NCI-H69 (cell line): ENCODE results near the gene ACOT8.
"Not testable (repeated sequence)": the region's sequence is repeated elsewhere in the genome, so short reads cannot be mapped to it uniquely, and the experiment has no call there.

Experiments
- DNase-seq: peaks from one replicate; lab custom pipeline; 2025; lab: John Stamatoyannopoulos, UW

The ACOT8 gene

DNA sequence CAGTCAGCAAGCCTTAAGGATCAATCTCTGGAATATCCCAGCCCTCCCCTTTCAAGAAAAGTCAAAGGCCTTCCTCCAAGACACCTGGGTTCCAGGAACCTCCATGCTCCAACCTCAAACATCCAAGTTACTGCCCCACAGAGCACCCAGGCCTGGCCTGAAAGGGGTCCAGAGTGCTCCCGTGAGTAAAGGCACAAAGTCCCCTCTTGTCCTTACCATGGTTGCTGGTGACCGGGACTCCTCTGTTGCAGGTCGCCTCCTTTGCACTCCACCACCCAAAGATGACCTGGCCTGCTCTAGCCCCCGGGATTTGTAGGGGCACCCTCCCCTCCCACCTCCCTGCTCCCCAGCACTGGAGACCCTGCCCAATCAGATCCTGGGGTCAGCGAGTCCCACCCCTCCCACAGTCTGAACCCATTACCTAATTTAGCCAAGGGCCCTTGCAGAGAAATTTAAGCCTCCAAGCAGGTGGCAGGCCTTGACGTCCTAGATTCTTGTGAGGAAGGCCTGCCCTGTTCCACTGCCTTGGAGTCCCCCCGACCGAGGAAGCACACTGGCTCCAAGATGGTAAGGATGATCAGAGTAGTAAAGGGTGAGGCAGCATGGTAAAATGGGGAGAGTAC lies 30.1 kb downstream of the ACOT8 start, which contains the start of gene TNNC2:
TNNC2 (minus strand) TSS at position 283 of the 623 bp plus-strand sequence; CDS start at position 219, 64 bp downstream.
- no peak for DNase-seq

DNA sequence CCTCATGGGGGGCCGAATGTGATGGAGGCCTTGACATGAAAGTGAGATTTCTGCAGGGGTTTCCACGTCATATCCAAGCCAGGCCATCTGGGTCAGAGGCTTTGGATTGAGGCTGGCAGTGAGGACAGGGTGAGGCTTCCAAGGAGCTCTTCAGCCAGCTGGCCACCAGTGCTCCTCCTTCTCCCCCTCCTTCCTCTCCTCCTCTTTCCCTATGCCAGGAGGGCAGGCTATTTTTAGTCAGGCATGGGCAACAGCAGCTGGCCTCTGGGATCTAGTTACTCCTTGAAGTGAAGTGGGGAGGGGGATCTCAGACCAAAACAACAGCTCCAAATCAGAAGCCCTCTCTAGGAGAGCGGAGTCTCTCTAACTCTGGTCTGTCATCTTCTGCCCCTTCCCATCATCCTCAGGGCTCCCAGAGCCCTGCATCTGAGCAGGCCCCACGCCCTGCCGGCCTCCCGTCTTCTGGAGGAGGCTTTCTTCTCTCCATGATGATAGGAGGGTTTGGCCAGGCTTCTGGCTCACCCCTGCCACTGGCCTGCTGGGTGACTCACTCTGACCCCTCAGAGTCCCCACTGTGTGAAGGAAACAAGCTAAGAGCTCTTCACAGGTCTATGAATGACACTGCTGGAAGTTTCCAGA lies 30.7 kb downstream of the ACOT8 start:
- DNase-seq: peak; percentile 17

DNA sequence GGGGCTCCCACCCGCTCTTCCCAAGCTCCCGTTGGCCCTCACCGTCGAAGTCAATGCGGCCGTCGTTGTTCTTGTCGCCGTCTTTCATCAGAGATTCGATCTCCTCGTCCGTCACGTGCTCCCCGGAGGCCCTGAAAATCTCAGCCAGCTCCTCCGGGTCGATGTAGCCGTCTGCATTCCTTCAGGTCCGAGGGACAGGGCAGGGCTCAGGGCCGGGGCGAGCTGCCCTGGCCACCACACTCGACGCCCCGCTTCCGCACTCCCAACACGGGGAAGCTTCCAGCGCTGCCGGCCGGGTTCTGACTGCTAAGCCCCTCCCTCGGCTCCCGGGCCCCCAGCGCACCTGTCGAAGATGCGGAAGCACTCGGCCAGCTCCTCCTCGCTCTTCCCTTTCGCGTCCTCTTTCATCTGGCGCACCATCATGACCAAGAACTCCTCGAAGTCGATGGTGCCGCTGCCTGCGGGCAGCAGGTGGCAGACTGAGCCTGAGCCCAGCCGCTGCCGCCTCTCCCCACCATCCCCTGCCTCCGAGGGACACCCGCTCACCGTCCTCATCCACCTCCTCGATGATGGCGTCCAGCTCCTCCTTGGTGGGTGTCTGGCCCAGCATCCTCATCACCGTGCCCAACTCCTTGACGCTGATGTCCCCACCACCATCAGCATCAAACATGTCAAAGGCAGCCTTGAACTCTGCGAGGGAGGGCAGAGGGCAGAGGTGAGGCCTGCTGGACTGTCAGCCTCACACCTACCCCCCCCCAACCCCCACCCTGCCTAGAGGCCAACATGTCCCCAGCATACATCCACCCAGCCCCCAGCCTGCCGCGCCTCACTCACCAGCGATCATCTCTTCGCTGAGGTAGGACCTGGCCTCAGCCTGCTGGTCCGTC lies 33.0 kb downstream of the ACOT8 start:
- DNase-seq: peak; percentile 18

DNA sequence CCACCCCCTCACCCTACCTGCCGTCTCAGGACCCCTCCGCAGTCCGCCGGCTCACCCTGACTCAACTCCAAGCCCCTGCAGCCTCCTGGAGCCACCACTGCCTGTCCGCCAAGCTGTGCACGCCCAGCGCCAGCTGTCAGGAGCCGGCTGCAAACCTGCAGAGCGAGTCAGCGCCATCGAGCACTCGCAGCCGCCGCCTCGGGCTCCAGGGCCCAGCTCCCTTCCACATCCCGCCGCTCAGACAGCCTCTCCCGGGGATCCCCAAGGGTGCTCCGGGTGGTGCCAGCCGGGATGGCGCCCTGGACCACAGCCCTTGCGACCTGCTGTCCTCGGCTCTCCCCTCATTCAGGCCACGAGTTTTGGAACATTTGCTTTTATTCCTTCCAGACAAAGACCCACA lies 34.3 kb downstream of the ACOT8 start:
- peak; percentile 69 for DNase-seq

DNA sequence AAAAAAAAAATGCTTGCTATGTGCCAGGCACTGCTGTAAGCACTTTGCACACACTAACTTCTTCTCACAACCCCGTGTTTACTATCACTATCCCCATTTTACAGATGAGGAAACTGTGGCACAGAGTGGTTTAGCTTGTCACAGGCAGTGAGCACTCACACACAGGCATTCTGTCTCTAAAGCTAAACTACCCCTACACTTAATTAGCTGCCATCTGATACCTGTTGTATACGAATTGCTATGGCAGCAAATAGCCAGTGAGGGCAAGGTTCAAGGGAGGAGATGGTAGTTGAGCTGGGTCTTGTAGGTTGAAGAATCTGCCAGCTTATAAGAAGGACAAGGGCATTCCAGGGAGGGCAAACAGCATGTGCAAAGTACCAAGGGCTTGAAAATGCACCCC lies 35.2 kb downstream of the ACOT8 start:
- peak; percentile 81 for DNase-seq

- DNase-seq: no peak
These were observed 37.7 kb downstream of the ACOT8 start for GRCh38 chr20:45819466-45819865.

DNA sequence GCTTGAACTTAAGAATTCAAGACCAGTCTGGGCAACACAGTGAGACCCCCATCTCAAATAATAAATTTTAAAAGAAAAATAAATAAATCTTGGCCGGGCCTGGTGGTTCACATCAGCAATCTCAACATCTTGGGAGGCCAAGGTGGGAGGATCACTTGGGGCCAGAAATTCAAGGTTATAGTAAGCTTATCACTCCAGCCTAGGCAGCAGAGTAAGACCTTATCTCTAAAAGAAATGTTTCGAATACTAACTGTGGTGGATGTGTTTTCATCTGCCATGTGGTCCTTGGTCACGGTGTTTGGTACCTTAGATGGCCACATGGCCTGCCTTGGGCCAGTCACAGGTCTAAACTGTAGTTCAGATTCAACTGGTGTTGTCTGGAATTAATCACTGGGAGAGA lies 39.0 kb downstream of the ACOT8 start:
- DNase-seq: no peak

GRCh38 chr20:45817376-45818194 lies 39.6 kb downstream of the ACOT8 start:
- no peak for DNase-seq

DNA sequence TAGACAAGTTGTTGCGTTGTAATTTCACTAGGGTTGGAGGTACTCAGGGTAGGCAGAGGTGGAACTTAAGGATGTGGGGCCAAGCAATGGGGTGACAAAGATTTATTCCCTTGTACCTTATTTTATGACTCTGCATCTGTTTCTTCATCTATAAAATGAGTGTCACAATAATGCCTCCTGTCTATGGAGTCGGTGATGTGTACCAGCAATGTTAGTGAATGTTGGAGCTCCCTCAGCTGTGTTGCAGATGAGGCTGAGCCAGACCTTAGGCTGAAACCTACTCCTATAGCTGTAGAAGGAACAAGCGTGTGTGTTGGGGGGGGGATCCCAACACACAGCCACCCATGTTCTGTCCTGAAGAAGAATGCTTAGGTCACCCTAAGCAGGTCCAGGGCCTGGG lies 40.2 kb downstream of the ACOT8 start:
- no peak for DNase-seq

- no peak for DNase-seq
These were observed 42.9 kb downstream of the ACOT8 start for GRCh38 chr20:45814314-45814713.

DNA sequence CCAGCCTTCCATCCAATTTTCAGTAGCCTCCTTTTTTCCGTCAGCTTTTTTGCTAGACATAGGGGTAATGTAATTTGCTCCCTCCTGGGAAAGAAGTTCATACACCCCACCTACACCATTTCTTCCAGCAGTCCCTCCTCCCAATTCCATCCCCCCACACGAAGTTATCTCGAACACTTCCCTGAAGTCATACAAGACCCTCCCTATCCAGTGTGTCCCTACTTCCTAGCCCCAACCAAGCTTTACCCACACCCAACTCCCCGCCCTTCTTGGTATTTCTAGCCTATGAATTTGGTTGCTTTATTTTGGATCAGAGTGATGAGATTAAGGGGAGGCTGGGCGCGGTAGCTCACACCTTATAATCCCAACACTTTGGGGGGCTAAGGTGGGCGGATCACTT lies 43.7 kb downstream of the ACOT8 start:
- no peak for DNase-seq

- DNase-seq: no peak
These were observed 44.2 kb downstream of the ACOT8 start for GRCh38 chr20:45813006-45813340.

GRCh38 chr20:45812157-45813005 lies 44.8 kb downstream of the ACOT8 start, which contains the start of gene UBE2C:
UBE2C (plus strand) TSS chr20:45812644; CDS start chr20:45812696, 52 bp downstream.
- DNase-seq: peak; percentile 98

GRCh38 chr20:45810191-45810970 lies 46.8 kb downstream of the ACOT8 start:
- DNase-seq: no peak

DNA sequence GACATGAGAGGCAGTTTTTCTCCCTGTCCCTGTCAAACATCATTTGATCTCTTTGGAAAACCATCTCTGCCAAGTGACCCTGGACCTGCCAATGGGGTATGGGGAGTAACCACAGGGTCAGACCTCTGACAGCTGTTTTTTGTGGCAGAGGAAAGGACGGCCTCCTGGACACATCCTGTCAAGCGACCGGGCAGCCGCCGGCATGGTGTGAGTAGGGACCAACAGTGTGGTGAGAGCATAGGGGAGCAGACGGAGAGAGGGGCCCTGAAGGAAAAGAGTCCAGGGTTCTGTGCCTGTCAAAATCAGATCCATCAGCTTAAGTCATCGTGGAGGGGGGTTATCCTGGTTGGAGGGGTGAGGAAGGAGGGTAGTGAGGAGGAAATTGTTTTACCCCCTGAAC lies 55.3 kb downstream of the ACOT8 start:
- DNase-seq: no peak

DNA sequence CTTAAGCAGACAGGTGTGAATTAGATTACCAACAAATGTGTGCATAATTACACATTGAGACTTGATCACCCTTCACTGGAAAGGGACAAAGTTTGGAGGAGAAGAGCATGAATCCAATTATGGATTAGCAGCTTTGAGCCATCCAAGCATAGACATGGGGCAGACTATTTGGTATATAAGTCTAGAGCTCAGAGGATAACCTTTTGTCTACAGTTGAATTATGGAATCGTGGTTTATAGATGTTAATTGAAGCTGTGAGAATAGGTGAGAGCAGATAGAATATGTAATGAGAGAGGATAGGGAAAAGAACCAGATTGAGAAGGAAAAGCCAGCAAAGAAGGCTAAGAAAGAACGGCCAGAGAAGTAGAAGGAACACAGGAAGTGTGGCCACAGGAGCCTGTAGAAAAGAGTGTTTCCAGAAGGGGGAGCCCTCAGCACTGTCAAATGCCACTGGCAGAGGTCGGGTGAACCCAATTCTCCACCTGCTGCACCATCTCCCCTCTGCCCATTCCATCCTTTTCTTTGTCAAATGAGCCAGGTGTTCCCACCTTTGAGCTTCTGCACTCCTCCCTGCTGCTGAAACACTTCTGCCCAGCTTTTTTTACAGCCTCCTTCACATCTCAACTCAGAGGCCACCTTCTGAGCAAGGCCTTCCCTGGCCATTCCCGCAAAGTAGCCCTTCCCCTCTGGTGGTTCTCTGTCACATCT lies 58.1 kb downstream of the ACOT8 start:
- DNase-seq: peak; percentile 61

- DNase-seq: not testable (repeated sequence)
These were observed 59.2 kb downstream of the ACOT8 start for GRCh38 chr20:45797955-45798354.

GRCh38 chr20:45797510-45797909 lies 59.7 kb downstream of the ACOT8 start:
- not testable (repeated sequence) for DNase-seq

- no peak for DNase-seq
These were observed 60.7 kb downstream of the ACOT8 start for GRCh38 chr20:45796337-45797065.
